WTC11 (cell line): Measurements from ENCODE around the gene CTNND1. TPM values are rescaled to one million over a fixed set of nuclear protein-coding genes. Genes with fewer than 3 reads are reported as not detected.
A peak's percentile ranks its signal among the peaks of the same experiment; 100 is the strongest.

Source experiments
- ATAC-seq: fragments of 200-7000 bp; cut with Tn5 transposase; 2 replicates; pipeline ENCODE4 v1.10.0; 2021; ENCODE audit warnings: mild to moderate bottlenecking, moderate library complexity
- CTCF ChIA-PET: fragments of 300-600 bp; sonication (Branson Sonifier 250); formaldehyde crosslinking; loops from one replicate; lab custom pipeline; 2021; ENCODE audit warnings: antibody characterized with exemption; lab: Charles Lee
- POLR2A ChIA-PET: fragments of 350-600 bp; sonication (Branson Sonifier 250); formaldehyde crosslinking; loops from one replicate; lab custom pipeline; 2021; ENCODE audit warnings: antibody characterized with exemption; lab: Charles Lee
- DNase-seq: peaks from one replicate; pipeline ENCODE4 v3.0.0; 2021; ENCODE audit warnings: low spot score
- H3K27ac Mint-ChIP-seq: 2 replicates; pipeline ENCODE4 v1.8.0; 2021; ENCODE audit warnings: mixed read lengths
- H3K27me3 Mint-ChIP-seq: 2 replicates; pipeline ENCODE4 v1.8.0; 2021; ENCODE audit warnings: low read depth, mild to moderate bottlenecking, moderate library complexity, mixed read lengths
- H3K36me3 Mint-ChIP-seq: 2 replicates; pipeline ENCODE4 v1.8.0; 2021; ENCODE audit warnings: mixed read lengths
- H3K4me1 Mint-ChIP-seq: 2 replicates; pipeline ENCODE4 v1.8.0; 2022; ENCODE audit warnings: mixed read lengths
- H3K4me3 Mint-ChIP-seq: 2 replicates; pipeline ENCODE4 v1.8.0; 2021; ENCODE audit warnings: mild to moderate bottlenecking, moderate library complexity, mixed read lengths
- H3K9me3 Mint-ChIP-seq: 2 replicates; pipeline ENCODE4 v1.8.0; 2021; ENCODE audit warnings: mixed read lengths
- ESRRA ChIP-seq: sonication (generic); formaldehyde crosslinking; IDR thresholded peaks from 2 replicates; pipeline ENCODE4 v1.8.1; 2022; ENCODE audit warnings: mild to moderate bottlenecking, missing genetic modification reagents, borderline replicate concordance
- IRF2 ChIP-seq: sonication (generic); formaldehyde crosslinking; IDR thresholded peaks from 2 replicates; pipeline ENCODE4 v1.8.0; 2022; ENCODE audit warnings: low read depth, missing genetic modification reagents, borderline replicate concordance
- NFYB ChIP-seq: sonication (generic); formaldehyde crosslinking; conservative IDR thresholded peaks from 2 replicates; pipeline ENCODE4 v1.8.0; 2022; ENCODE audit warnings: low read depth, missing genetic modification reagents
- NR1H2 ChIP-seq: sonication (generic); formaldehyde crosslinking; IDR thresholded peaks from 2 replicates; pipeline ENCODE4 v1.9.0; 2021; ENCODE audit warnings: mild to moderate bottlenecking, moderate library complexity, missing genetic modification reagents
- SMAD4 ChIP-seq: sonication (generic); formaldehyde crosslinking; IDR thresholded peaks from 2 replicates; pipeline ENCODE4 v1.8.0; 2022; ENCODE audit warnings: mild to moderate bottlenecking, missing genetic modification reagents
- TEAD1 ChIP-seq: sonication (generic); formaldehyde crosslinking; IDR thresholded peaks from 2 replicates; pipeline ENCODE4 v1.8.0; 2022; ENCODE audit warnings: mild to moderate bottlenecking, missing genetic modification reagents
- ZBTB21 ChIP-seq: sonication (generic); formaldehyde crosslinking; IDR thresholded peaks from 2 replicates; pipeline ENCODE4 v1.8.1; 2023; ENCODE audit warnings: mild to moderate bottlenecking, missing genetic modification reagents, borderline replicate concordance
- ZNF263 ChIP-seq: sonication (generic); formaldehyde crosslinking; IDR thresholded peaks from 2 replicates; pipeline ENCODE4 v1.8.1; 2022; ENCODE audit warnings: low read depth, mild to moderate bottlenecking, moderate library complexity, missing genetic modification reagents
- ZNF396 ChIP-seq: fragments of 250-450 bp; sonication (Bioruptor Pico); IDR thresholded peaks from 2 replicates; pipeline ENCODE4 v1.8.0; 2021; ENCODE audit warnings: mild to moderate bottlenecking, moderate library complexity, borderline replicate concordance
- ZNF416 ChIP-seq: fragments of 250-450 bp; sonication (Bioruptor Pico); IDR thresholded peaks from 2 replicates; pipeline ENCODE4 v1.9.0; 2021; ENCODE audit warnings: mild to moderate bottlenecking, inconsistent platforms
- ZNF423 ChIP-seq: fragments of 250-450 bp; sonication (Bioruptor Pico); IDR thresholded peaks from 2 replicates; pipeline ENCODE4 v2.1.2; 2022; ENCODE audit warnings: mild to moderate bottlenecking, moderate library complexity
- total RNA-seq: library from RNA; stranded (reverse); gene quantifications from 3 replicates; pipeline ENCODE4 v1.2.3, GENCODE V29; 2021
- TF ChIP-seq, protein P1 (sequence below): sonication (generic); formaldehyde crosslinking; IDR thresholded peaks from 2 replicates; pipeline ENCODE4 v1.8.1; 2023; ENCODE audit warnings: mild to moderate bottlenecking, missing genetic modification reagents
- TF ChIP-seq, protein P2 (sequence below): fragments of 250-450 bp; sonication (Bioruptor Pico); conservative IDR thresholded peaks from 2 replicates; pipeline ENCODE4 v1.9.0; 2021; ENCODE audit warnings: mild to moderate bottlenecking
- TF ChIP-seq, protein P3 (sequence below): sonication (generic); formaldehyde crosslinking; IDR thresholded peaks from 2 replicates; pipeline ENCODE4 v1.8.1; 2023; ENCODE audit warnings: mild to moderate bottlenecking, missing genetic modification reagents, moderate library complexity
- TF ChIP-seq, protein P4 (sequence below): sonication (generic); formaldehyde crosslinking; IDR thresholded peaks from 2 replicates; pipeline ENCODE4 v1.8.0; 2022; ENCODE audit warnings: mild to moderate bottlenecking, missing genetic modification reagents
- TF ChIP-seq, protein P5 (sequence below): fragments of 250-450 bp; sonication (Bioruptor Pico); IDR thresholded peaks from 2 replicates; pipeline ENCODE4 v1.9.0; 2021; ENCODE audit warnings: mild to moderate bottlenecking, borderline replicate concordance

CTNND1 gene
- total RNA-seq, 1 experiment from 2014 or later, result 165 TPM

DNA sequence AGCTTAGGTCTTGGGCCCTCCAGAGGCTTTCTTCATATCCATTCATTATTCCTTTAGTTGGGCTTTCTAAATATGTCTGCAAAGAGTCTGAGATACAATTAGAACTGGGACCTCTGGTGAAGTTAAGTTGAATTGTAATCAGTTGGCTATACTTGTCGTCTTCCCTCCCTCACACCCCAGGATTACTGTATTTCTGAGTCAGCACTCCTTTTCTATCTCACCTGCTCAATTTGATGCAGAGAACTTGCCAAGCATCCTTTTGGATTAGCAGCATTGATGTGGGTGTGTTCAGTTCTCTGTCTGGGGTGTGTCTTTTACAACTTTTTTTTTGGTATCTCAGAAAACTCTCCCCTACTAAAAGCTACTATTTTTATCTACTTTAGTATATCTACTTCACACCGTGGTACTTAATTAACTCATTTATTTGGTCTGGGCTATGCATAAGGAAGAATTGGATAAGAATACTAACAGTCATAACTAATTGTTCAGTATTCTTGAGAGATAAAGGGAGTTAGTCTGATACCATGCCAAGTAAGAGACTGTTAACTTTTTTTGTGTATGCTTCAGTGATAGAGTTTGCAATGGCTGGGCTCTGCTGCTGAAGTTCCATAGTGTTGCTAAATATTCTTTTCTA lies 15.1 kb downstream of the CTNND1 start (continued):
- TF ChIP-seq, protein P1, sequence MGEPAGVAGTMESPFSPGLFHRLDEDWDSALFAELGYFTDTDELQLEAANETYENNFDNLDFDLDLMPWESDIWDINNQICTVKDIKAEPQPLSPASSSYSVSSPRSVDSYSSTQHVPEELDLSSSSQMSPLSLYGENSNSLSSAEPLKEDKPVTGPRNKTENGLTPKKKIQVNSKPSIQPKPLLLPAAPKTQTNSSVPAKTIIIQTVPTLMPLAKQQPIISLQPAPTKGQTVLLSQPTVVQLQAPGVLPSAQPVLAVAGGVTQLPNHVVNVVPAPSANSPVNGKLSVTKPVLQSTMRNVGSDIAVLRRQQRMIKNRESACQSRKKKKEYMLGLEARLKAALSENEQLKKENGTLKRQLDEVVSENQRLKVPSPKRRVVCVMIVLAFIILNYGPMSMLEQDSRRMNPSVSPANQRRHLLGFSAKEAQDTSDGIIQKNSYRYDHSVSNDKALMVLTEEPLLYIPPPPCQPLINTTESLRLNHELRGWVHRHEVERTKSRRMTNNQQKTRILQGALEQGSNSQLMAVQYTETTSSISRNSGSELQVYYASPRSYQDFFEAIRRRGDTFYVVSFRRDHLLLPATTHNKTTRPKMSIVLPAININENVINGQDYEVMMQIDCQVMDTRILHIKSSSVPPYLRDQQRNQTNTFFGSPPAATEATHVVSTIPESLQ (CRISPR knock-in tag), result no peak
- TF ChIP-seq, protein P2, sequence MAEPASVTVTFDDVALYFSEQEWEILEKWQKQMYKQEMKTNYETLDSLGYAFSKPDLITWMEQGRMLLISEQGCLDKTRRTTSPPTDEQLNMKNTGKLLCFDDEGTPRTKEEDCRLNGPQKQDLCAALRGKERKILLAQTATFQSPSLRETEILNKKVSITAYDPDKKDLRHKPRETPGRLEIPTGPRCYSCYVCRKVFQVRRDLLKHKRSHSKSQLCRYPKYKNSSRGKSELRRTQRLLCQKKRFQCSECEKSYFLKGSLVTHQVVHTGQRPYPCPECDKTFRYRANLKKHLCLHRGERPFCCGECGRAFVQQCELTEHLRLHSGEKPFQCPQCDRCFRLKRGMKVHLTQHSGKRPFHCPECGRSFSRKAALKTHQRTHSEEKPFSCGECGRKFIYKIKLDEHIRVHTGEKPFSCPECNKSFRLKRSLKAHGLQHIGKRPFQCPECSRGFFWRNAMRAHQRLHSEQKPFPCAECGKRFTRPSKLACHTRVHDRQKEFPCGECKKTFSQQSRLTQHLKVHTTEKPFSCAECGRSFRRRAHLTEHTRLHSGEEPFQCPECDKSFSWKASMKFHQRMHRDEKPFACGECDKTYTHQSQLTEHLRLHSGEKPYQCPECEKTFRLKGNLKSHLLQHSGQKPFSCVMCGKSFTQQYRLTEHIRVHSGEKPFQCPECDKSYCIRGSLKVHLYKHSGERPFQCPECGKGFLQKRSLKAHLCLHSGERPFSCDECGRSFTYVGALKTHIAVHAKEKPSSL, result no peak

DNA sequence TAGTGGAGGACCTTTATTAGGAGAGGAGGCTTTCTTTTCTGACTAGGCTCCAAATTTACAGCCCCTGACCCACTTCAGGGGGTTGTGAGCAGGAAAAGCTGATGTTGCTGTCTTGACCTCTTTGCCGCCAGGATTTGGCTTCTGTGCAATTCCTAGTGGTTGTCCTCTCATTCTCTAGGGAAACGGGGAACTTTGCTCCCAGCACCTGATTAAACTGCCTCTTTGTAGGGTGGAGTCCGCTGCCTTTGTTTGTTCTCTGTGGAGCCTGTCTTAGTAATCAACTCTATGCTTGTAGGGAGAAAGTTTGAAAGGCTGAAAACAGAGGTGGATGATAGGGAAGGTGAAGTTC lies 16.3 kb downstream of the CTNND1 start:
- DNase-seq (no peak), ATAC-seq (no peak)
- Mint-ChIP-seq H3K36me3 (no peaks in the 10 kb centered on the region), H3K4me3 (peak overlapping the region; percentile 51)
- POLR2A ChIA-PET, result interaction anchor here (0.5 to 9.0 kb wide), 11 partner anchors 9 to 305 kb away, joined by 3 to 188 read pairs (median 6); partner anchors contain the start of genes BTBD18, CTNND1 and SELENOH
- no peak for TF ChIP-seq IRF2 (CRISPR knock-in tag)
- TF ChIP-seq, protein P3, sequence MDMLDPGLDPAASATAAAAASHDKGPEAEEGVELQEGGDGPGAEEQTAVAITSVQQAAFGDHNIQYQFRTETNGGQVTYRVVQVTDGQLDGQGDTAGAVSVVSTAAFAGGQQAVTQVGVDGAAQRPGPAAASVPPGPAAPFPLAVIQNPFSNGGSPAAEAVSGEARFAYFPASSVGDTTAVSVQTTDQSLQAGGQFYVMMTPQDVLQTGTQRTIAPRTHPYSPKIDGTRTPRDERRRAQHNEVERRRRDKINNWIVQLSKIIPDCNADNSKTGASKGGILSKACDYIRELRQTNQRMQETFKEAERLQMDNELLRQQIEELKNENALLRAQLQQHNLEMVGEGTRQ (CRISPR knock-in tag), result no peak
- TF ChIP-seq SMAD4 (CRISPR knock-in tag), result no peak
- TF ChIP-seq, protein P1 (CRISPR knock-in tag), result no peak
- TF ChIP-seq, protein P4, sequence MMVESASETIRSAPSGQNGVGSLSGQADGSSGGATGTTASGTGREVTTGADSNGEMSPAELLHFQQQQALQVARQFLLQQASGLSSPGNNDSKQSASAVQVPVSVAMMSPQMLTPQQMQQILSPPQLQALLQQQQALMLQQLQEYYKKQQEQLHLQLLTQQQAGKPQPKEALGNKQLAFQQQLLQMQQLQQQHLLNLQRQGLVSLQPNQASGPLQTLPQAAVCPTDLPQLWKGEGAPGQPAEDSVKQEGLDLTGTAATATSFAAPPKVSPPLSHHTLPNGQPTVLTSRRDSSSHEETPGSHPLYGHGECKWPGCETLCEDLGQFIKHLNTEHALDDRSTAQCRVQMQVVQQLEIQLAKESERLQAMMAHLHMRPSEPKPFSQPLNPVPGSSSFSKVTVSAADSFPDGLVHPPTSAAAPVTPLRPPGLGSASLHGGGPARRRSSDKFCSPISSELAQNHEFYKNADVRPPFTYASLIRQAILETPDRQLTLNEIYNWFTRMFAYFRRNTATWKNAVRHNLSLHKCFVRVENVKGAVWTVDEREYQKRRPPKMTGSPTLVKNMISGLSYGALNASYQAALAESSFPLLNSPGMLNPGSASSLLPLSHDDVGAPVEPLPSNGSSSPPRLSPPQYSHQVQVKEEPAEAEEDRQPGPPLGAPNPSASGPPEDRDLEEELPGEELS (CRISPR knock-in tag), result no peak
- TF ChIP-seq, all 79 proteins: peak for 0
- CTCF ChIA-PET, result interaction anchor here (1.0 to 4.7 kb wide), 6 partner anchors 12 to 283 kb away, joined by 3 to 61 read pairs (median 18); partner anchors contain the start of genes BTBD18 and CTNND1
- H3K4me1 Mint-ChIP-seq, result peaks cover 91% of the 10 kb centered on the region
- no peaks in the 10 kb centered on the region for H3K9me3 Mint-ChIP-seq
- H3K27me3 Mint-ChIP-seq, result no peaks in the 10 kb centered on the region
- H3K27ac Mint-ChIP-seq, result peak overlapping the region; percentile 99

DNA sequence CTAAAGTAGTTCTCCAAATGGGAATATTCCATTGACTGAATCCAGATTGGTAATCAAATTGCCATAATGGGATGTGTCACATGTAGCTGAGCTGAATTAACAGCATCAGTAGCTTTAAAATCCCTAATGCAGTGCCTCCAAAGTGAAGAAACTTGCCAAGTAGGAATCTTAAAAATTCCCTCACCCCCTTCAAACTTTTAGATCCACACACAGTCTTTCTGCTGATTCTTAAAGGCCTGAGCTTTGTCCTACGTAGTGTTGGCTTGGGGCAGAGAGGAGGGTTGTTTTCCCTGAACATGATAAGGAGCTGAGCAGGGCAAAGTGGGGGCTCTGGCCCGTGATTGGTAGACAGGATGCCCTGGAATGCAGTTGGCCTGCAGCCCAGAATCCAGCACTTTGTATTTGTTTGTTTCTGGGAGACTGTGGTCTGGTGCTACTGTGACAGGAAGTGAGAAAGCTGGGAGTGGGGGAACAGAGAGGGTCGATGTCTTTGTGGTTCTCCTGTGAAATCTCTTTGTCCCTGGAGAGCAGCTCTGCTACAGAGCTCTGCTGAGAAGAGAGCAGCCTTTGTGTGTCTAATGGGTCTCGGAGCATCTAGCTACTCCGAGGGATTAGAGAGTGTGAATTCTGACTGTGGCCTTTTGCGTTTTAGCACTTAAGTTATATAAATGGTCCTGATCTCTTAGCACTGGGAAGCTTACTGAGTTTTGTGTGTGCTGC lies 16.9 kb downstream of the CTNND1 start:
- Mint-ChIP-seq H3K4me3 (peak overlapping the region; percentile 51), H3K27me3 (no peaks in the 10 kb centered on the region), H3K27ac (peak overlapping the region; percentile 99), H3K9me3 (no peaks in the 10 kb centered on the region), H3K4me1 (peaks cover 91% of the 10 kb centered on the region), H3K36me3 (no peaks in the 10 kb centered on the region; the same call in 1 of the 2 replicates)
- POLR2A ChIA-PET, result interaction anchor here (0.5 to 9.0 kb wide), 17 partner anchors 9 to 306 kb away, joined by 3 to 188 read pairs (median 5); partner anchors contain the start of genes BTBD18, CTNND1, MED19 and SELENOH
- ATAC-seq (peak; percentile 77), DNase-seq (peak; percentile 80)
- CTCF ChIA-PET, result interaction anchor here (0.8 to 4.7 kb wide), 14 partner anchors 10 to 746 kb away, joined by 3 to 61 read pairs (median 4); partner anchors contain the start of genes BTBD18 and CTNND1
- TF ChIP-seq ZNF416 (CRISPR knock-in tag), result no peak
- no peak for TF ChIP-seq NR1H2
- TF ChIP-seq TEAD1 (CRISPR knock-in tag), result peak; percentile 73; the same call in 1 of the 2 replicates
- TF ChIP-seq NFYB (CRISPR knock-in tag), result peak; percentile 62
- TF ChIP-seq ZBTB21 (CRISPR knock-in tag), result no peak
- no peak for TF ChIP-seq ESRRA (CRISPR knock-in tag)
- TF ChIP-seq, protein P5, sequence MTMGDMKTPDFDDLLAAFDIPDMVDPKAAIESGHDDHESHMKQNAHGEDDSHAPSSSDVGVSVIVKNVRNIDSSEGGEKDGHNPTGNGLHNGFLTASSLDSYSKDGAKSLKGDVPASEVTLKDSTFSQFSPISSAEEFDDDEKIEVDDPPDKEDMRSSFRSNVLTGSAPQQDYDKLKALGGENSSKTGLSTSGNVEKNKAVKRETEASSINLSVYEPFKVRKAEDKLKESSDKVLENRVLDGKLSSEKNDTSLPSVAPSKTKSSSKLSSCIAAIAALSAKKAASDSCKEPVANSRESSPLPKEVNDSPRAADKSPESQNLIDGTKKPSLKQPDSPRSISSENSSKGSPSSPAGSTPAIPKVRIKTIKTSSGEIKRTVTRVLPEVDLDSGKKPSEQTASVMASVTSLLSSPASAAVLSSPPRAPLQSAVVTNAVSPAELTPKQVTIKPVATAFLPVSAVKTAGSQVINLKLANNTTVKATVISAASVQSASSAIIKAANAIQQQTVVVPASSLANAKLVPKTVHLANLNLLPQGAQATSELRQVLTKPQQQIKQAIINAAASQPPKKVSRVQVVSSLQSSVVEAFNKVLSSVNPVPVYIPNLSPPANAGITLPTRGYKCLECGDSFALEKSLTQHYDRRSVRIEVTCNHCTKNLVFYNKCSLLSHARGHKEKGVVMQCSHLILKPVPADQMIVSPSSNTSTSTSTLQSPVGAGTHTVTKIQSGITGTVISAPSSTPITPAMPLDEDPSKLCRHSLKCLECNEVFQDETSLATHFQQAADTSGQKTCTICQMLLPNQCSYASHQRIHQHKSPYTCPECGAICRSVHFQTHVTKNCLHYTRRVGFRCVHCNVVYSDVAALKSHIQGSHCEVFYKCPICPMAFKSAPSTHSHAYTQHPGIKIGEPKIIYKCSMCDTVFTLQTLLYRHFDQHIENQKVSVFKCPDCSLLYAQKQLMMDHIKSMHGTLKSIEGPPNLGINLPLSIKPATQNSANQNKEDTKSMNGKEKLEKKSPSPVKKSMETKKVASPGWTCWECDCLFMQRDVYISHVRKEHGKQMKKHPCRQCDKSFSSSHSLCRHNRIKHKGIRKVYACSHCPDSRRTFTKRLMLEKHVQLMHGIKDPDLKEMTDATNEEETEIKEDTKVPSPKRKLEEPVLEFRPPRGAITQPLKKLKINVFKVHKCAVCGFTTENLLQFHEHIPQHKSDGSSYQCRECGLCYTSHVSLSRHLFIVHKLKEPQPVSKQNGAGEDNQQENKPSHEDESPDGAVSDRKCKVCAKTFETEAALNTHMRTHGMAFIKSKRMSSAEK (CRISPR knock-in tag), result 0 out of 2 replicates have a peak, but pooled peaks have one; percentile 31
- no peak for TF ChIP-seq ZNF423 (CRISPR knock-in tag)
- no peak for TF ChIP-seq ZNF396
- no peak for TF ChIP-seq ZNF263 (CRISPR knock-in tag)
